Measurements from ENCODE around the gene DNAJB2. TPM values are rescaled to one million over a fixed set of nuclear protein-coding genes. Genes with fewer than 3 reads are reported as not detected.

Gene DNAJB2
- total RNA-seq, 2 donors from 2014 or later = 101 to 120 TPM

DNA sequence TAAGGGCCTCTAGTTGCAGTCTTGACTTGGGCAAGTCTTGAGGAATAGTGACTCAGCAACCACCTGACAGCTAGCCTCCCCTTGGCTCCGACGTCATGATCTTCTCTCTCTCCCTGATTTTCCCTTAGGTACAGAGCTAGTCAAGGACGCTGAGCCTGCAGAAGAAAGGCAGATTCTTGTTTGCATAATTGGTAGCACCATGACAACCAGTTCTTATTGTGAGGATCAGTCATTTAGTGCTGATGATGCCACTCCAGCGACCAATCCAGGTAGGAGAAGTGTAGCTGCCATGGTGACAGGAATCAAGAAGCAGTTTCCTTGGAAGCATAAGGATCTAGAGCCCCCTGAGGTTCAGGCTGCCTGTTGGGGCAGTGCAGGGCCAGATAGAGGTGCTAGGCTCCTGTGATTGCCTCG lies 56.2 kb downstream of the DNAJB2 start:
- H3K36me3 Mint-ChIP-seq (ENCODE audit: low read depth) = no peaks in the 10 kb centered on the region
- H3K27ac Mint-ChIP-seq = no peak overlapping the region
- ATAC-seq (no peak), DNase-seq (no peak)
- no peak overlapping the region for H3K4me3 Mint-ChIP-seq
- H3K4me1 Mint-ChIP-seq = no peaks in the 10 kb centered on the region
- H3K9me3 ChIP-seq (ENCODE audit: control insufficient read depth, low read length, poor library complexity, severe bottlenecking) = peaks cover 9% of the 10 kb centered on the region
- peaks cover 48% of the 10 kb centered on the region for H3K27me3 Mint-ChIP-seq

Other genes with a start within 250 kb of the DNAJB2 start
- not detected for gene CFAP65, start 237.8 kb upstream of the DNAJB2 start, total RNA-seq
- gene IHH, start 218.4 kb upstream of the DNAJB2 start, total RNA-seq = not detected
- 10 to 100 TPM; 11.8 to 15.2 TPM for gene NHEJ1, start 118.6 kb upstream of the DNAJB2 start, total RNA-seq
- 1 to 10 TPM in 1 of 2 donors, under 1 TPM in 1; 0.65 to 1.0 TPM for gene SLC23A3, start 109.3 kb upstream of the DNAJB2 start, total RNA-seq
- 10 to 100 TPM; 50.8 to 58.1 TPM for gene CNPPD1, start 102.4 kb upstream of the DNAJB2 start, total RNA-seq
- 10 to 100 TPM; 78.4 to 81.4 TPM for gene RETREG2, start 101.1 kb upstream of the DNAJB2 start, total RNA-seq
- 10 to 100 TPM; 65.3 to 71.1 TPM for gene ZFAND2B, start 72.6 kb upstream of the DNAJB2 start, total RNA-seq
- gene ABCB6, start 60.4 kb upstream of the DNAJB2 start, total RNA-seq = 1 to 10 TPM; 2.6 to 6.6 TPM
- 10 to 100 TPM; 42.4 to 72.1 TPM for gene ATG9A, start 49.7 kb upstream of the DNAJB2 start, total RNA-seq
- 10 to 100 TPM; 92.5 to 93.5 TPM for gene ANKZF1, start 49.6 kb upstream of the DNAJB2 start, total RNA-seq
- gene GLB1L, start 33.9 kb upstream of the DNAJB2 start, total RNA-seq = 1 to 10 TPM in 1 of 2 donors, under 1 TPM in 1; 0.94 to 3.1 TPM
- 10 to 100 TPM; 11.9 to 17.2 TPM for gene STK16, start 33.9 kb upstream of the DNAJB2 start, total RNA-seq
- gene TUBA4B, start 26.1 kb upstream of the DNAJB2 start, total RNA-seq = not detected
- gene TUBA4A, start 25.4 kb upstream of the DNAJB2 start, total RNA-seq = 100 to 1,000 TPM; 107 to 184 TPM
- gene PTPRN, start 30.0 kb downstream of the DNAJB2 start, total RNA-seq = 1 to 10 TPM in 1 of 2 donors, not detected in 1; 2.6 TPM
- not detected for gene RESP18, start 53.4 kb downstream of the DNAJB2 start, total RNA-seq
- 100 to 1,000 TPM in 1 of 2 donors, 10 to 100 TPM in 1; 81.3 to 107 TPM for gene DNPEP, start 108.5 kb downstream of the DNAJB2 start, total RNA-seq
- not detected for gene DES, start 139.0 kb downstream of the DNAJB2 start, total RNA-seq
- 1 to 10 TPM; 7.3 to 8.4 TPM for gene SPEG, start 155.5 kb downstream of the DNAJB2 start, total RNA-seq
- 10 to 100 TPM; 25.1 to 27.2 TPM for gene GMPPA, start 219.5 kb downstream of the DNAJB2 start, total RNA-seq
- gene ASIC4, start 235.1 kb downstream of the DNAJB2 start, total RNA-seq = under 1 TPM in 1 of 2 donors, not detected in 1; 0.13 TPM

Data from T-helper 17 cell (primary cell).